ENCODE measurements around the gene LIN7C. TPM values are rescaled to one million over a fixed set of nuclear protein-coding genes. Genes with fewer than 3 reads are reported as not detected.

The LIN7C gene
- total and polyA plus RNA-seq, 2 of the 8 experiments (the other 6 are each of a cell fraction or from before 2014, with no cell fraction given), result 10.5 to 42.7 TPM

DNA sequence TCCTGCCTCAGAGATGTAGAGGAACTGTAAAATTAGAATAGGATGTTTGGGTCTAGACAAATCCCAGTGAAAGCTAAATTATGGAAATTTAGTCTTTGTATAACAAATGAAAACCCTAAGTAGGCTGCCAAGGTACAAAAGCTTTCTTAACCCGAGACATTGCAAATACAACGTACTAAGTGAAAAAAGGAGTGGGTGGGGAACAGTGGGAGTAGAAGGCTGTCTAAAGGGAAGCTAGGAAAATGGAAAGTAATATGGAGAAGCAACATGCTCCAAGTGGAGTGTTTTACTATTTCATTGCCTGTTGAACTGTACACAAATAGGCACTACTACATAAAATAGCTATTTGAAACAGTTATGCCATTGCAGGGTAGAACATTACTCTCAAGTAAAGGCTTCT lies 6.8 kb upstream of the LIN7C start:
- Histone ChIP-seq H3K9ac (replicated peaks in 1 of 4; ENCODE audit: extremely low read depth in 1 of 4, low read depth in 3 of 4, low read length in 3 of 4) (no peak overlapping the region), H3K18ac (ENCODE audit: extremely low read depth, low read length) (no peak overlapping the region), H3K56ac (replicated peaks; ENCODE audit: insufficient read length, low read depth, low read length) (no peak overlapping the region), H3K27ac (ENCODE audit: low read depth, low read length) (no peak overlapping the region), H4K5ac (ENCODE audit: insufficient read length, low read depth, low read length) (no peak overlapping the region), H2AFZ (ENCODE audit: low read length) (no peak overlapping the region), H3K23ac (ENCODE audit: insufficient read length) (no peak overlapping the region), H2BK120ac (replicated peaks; ENCODE audit: low read depth, low read length) (no peak overlapping the region), H2AK5ac (ENCODE audit: low read depth, low read length) (no peak overlapping the region), H3K4me1 (replicated peaks in 1 of 4; ENCODE audit: control insufficient read depth in 3 of 4, insufficient read depth in 4 of 4, low read length in 3 of 4) (no peaks in the 10 kb centered on the region), H2BK5ac (ENCODE audit: low read depth, low read length) (no peak overlapping the region), H3K4me3 (ENCODE audit: extremely low read depth in 1 of 4, insufficient read depth in 2 of 4, low read depth in 3 of 4, low read length in 4 of 4) (no peak overlapping the region), H3K9me3 (ENCODE audit: insufficient read depth in 2 of 2, low read depth in 1 of 2, low read length in 1 of 2) (no peaks in the 10 kb centered on the region), H3K27me3 (replicated peaks in 1 of 4; ENCODE audit: control insufficient read depth in 3 of 4, extremely low read depth in 1 of 4, insufficient read depth in 3 of 4, low read length in 3 of 4) (no peaks in the 10 kb centered on the region), H3K23me2 (ENCODE audit: low read depth, low read length) (no peaks in the 10 kb centered on the region), H3K79me2 (ENCODE audit: control insufficient read depth in 1 of 2, insufficient read depth in 2 of 2, low read length in 2 of 2) (no peaks in the 10 kb centered on the region), H4K20me1 (replicated peaks in 1 of 2; ENCODE audit: control insufficient read depth in 1 of 2, insufficient read depth in 2 of 2, low read length in 2 of 2) (no peaks in the 10 kb centered on the region), H3K4ac (replicated peaks; ENCODE audit: insufficient read length, low read depth, low read length) (no peak overlapping the region), H2BK15ac (ENCODE audit: low read length) (no peak overlapping the region), H4K91ac (replicated peaks; ENCODE audit: insufficient read length, low read length) (no peak overlapping the region), H4K8ac (ENCODE audit: extremely low read depth, insufficient read depth, low read length) (no peak overlapping the region), H3K36me3 (ENCODE audit: control insufficient read depth in 2 of 4, insufficient read depth in 4 of 4, low read length in 3 of 4) (no peaks in the 10 kb centered on the region), H2BK12ac (ENCODE audit: low read depth, low read length) (no peak overlapping the region), H3K14ac (ENCODE audit: insufficient read length) (no peak overlapping the region), H2BK20ac (ENCODE audit: low read length) (no peak overlapping the region), H3K4me2 (ENCODE audit: insufficient read depth in 1 of 2, low read depth in 2 of 2, low read length in 2 of 2) (no peak overlapping the region), H3K79me1 (ENCODE audit: low read depth, low read length) (no peaks in the 10 kb centered on the region)
- ChIA-PET CTCF (ENCODE audit: partially characterized antibody) (interaction anchor here (0.8 to 1.5 kb wide), 2 partner anchors 11 to 17 kb away, joined by 3 to 5 read pairs; no protein-coding TSS in a partner anchor), POLR2A (ENCODE audit: partially characterized antibody) (interaction anchor here (0.8 kb wide), 1 partner anchor 136 kb away, joined by 3 read pairs; no protein-coding TSS in a partner anchor)
- TF ChIP-seq KDM4A (IDR thresholded peaks at IDR 0.05; ENCODE audit: low read depth, low read length, severe bottlenecking) (no peak), ZNF274 (IDR thresholded peaks at IDR 0.05; ENCODE audit: borderline replicate concordance, extremely low read depth, low read length) (no peak), POU5F1 (IDR thresholded peaks at IDR 0.05; ENCODE audit: low read depth, low read length) (no peak), HDAC2 (IDR thresholded peaks at IDR 0.05; ENCODE audit: borderline replicate concordance in 1 of 2, low read depth in 2 of 2, low read length in 2 of 2) (no peak), GTF2F1 (IDR thresholded peaks at IDR 0.05; ENCODE audit: borderline replicate concordance, low read depth, low read length) (no peak), CHD1 (IDR thresholded peaks at IDR 0.05; ENCODE audit: low read depth, low read length) (no peak), JUN (IDR thresholded peaks at IDR 0.05; ENCODE audit: low read depth, low read length) (no peak)
- 72% methylated on average over 2 of the region's 2 CpGs; no CpG with 5 or more reads in 1 of the 2 experiments for WGBS, 2 experiments (ENCODE audit: extremely low coverage in 1 of 2, insufficient coverage in 1 of 2, insufficient read length in 1 of 2, insufficient replicate concordance in 2 of 2, low coverage in 1 of 2, low lambda C conversion rate in 2 of 2, missing lambda C conversion rate in 1 of 2)
- DNase-seq (ENCODE audit: low read depth in 1 of 2, low spot score in 2 of 2), result no peak
- no peak for FAIRE-seq
